OCI-M2 (cell line): ENCODE results near the gene ACR.
A peak's percentile ranks its signal among the peaks of the same experiment; 100 is the strongest.

ENCODE experiments used
- DNase-seq: peaks from one replicate; lab custom pipeline; 2025; ENCODE audit not compliant: unreplicated experiment; lab: John Stamatoyannopoulos, UW

The ACR gene

DNA sequence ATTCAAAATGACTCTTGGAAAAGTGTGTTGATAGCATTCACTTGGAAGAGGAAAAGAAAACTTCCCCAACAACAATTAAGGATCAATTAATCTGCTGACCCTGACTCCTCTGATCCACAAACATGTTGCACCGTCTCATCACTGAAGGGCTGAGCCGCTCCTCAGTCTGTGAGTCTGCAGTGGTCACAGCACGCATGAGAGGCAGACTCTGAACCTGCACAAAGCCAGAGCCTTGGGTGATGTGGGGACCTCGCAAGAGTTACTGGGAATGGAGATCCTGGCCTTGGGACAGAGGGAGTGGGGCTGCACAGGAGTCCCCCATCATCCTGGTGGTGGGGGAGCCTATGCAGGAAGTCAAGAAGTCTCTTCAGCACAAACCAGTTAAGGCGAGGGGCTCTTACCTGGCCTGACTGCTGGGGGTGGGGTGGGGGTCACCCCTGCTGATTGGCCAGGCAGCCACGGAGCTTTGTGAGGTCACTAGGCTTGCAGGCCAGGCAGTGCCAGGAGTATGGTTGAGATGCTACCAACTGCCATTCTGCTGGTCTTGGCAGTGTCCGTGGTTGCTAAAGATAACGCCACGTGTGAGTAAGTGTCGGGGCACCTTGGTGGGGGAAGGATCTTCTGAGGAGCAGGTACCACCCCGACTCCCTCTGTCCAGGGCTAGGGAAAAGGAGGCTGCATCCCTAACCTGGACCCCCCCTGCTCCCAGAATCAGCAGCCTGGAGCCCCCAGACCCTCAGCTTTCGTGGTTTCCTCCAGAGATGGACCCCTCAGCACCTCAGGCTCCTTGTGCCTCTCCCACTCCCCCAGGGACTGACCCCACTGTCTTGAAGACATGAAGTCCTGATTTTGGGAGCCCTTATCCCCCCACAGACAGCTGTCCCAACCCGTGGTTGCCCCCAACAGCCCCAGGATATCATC, at the start of gene ACR:
ACR (plus strand) TSS at position 477 of the 921 bp plus-strand sequence; CDS start at position 509, 32 bp downstream.
- DNase-seq: no peak

DNA sequence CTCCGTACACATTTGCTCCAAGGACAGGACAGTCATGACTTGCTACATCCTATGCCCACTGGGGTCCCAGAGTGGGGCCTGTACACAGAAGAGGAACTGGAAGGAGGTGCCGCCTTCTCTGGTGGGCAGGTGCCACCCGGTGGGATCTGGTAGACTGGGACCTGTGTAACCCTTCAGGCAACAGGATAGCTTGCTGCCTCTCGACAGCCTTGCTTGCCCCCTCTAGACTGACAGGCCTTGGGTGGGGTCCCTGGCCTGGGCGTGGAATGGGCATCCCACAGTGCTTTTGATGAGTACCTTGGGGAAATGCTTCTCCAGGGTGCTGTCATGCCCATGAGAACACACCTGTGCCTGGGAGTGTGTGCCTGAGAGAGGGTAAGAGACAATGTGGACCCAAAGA, 49.6 kb upstream of the ACR start:
- no peak for DNase-seq

GRCh38 chr22:50691521-50691920, 46.5 kb upstream of the ACR start:
- peak; percentile 11 for DNase-seq

- no peak for DNase-seq
Measured at GRCh38 chr22:50693462-50693861, 44.5 kb upstream of the ACR start.

DNA sequence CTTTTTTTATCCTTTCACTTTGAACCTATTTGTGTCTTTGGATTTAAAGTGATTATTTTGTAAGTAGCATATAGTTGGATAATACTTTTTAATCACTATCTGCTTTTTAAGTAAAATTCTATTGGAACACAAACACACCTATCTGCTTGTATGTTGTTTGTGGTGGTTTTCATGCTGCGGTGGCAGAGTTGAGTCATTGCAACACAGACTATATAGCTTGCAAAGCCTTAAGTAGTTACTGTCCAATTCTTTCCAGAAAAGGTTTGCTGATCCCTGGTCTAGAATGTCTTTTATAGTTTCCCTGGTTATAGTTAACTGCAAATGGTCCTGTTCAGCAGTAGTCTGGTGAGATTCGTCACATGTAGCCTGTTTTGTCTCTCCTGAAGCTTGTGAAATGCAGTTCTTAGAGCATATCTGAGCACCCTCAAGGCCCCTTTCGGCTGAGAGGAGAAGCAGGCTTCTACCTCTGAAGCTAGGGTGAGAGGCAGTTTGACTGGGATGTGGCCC, 43.9 kb upstream of the ACR start:
- DNase-seq: no peak

GRCh38 chr22:50694766-50695420, 43.1 kb upstream of the ACR start:
- DNase-seq: no peak

GRCh38 chr22:50695421-50696250, 42.4 kb upstream of the ACR start:
- DNase-seq: no peak

GRCh38 chr22:50696251-50696798, 41.7 kb upstream of the ACR start:
- DNase-seq: no peak

DNA sequence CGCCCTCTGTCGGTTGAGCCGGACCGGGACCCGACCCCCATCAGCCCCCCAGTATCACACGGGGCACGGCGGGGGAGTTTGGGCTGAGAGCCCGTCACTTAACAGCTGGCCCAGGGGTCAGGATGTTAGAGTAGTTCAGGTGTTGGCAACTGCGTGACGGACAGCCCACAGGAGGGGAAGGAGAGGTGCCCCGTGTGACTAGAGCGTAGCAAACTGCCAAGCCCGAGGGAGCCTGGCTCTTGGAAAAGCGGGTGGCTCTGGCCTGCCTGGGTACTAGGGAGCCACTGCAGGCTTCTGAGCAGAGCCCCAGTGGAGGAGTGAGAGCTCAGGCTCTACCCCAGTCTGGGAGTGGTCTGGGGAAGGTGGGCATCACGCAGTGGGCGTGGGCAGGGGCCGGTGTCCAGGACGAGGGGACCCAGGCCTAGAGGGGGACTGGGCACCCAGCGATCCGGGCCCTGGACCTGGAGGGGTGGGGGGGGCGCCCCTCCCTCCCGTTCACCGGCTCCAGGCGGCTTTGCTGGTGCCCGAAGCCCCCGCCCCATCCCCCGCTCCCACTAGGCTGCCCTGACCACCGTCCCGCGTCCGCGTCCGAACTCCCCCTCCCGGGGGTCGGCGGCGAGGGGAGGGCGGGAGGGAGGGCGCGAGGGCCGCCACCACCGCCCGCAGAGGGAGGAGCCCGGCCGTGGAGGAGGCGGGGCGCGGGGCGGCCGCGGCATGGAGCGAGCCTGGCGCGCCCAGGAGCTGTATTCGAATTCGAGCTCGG, 41.0 kb upstream of the ACR start:
- no peak for DNase-seq

GRCh38 chr22:50697667-50698506, 40.1 kb upstream of the ACR start:
- DNase-seq: no peak

DNA sequence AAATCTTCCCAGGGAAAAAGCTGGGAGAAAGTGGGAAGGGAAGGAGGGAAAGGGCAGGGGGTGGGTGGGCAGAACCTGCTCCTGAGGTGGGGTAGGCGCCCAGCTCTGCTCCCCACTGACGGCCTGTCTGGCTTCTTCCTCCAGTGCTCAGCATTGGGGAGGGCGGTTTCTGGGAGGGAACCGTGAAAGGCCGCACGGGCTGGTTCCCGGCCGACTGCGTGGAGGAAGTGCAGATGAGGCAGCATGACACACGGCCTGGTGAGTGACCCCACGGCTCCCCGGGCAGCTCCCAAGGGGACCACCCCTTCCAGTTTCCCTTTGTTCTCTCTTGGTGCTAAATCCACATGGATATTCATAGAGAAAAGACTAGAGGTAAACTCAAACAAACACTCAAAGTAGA, 39.5 kb upstream of the ACR start:
- DNase-seq: no peak

GRCh38 chr22:50699001-50699755, 38.8 kb upstream of the ACR start:
- DNase-seq: no peak

DNA sequence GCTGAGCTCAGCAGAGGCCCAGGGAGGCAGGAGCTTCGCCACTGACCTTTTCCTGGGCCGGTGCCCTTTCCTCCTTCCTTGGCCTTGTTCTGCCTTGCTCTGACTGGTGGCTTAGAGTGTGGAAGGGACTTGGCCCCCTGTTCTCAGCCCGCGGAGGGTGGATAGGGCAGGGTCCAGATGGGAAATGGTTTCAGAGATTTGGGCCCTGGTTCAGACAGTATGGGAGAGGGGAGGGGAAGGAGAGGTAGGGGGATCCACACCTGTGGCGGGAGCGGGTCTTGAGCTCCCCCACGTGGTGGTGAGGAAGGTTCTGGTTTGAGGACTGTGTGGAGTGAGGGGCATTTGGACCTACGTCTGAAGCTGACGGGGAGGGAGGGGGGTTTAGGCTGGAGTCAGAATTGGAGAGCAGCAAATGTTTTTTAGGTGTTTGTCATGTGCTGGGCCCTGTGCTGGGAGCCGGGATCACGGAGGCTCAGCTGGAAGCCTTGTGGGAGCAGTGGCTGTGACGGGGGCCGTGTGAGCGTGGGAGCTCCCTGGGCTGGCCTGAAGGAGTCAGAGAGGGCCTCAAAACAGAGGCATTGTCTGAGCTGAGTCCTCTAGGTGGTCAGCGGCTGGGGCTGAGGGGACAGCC, 38.1 kb upstream of the ACR start:
- no peak for DNase-seq

DNA sequence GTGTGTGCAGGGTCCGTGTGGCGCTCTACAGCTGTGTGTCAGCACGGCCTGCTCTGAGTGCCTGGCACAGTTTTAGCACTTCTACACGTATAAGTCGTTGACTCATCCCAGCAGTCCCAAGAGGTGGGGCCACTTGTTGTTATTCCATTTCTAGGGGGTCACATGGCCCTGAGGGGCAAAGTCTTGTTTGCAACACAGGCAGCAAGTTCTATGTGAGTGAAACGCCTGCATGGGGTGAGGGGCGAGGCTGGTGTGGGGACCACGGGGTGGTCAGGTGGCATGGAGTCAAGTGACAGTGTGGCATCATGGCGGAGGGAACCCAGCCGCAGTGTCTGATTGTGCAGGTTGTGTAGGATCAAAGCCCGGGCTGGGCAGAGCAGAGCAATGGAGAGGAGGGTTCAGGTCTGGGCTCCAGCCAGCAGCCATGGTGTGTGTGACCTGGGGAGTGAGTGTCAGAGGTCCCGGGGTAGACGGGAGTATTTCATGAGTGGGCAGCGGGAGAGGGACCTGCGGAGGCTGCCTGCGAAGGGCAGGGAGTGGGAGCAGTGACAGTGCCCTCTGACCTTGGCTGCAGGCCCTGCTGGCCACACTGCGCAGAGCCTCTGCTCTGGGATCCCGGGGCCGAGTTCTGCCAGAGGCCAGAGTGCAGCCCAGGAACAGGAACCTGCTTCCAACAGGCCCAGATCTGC, 37.5 kb upstream of the ACR start:
- DNase-seq: no peak

DNA sequence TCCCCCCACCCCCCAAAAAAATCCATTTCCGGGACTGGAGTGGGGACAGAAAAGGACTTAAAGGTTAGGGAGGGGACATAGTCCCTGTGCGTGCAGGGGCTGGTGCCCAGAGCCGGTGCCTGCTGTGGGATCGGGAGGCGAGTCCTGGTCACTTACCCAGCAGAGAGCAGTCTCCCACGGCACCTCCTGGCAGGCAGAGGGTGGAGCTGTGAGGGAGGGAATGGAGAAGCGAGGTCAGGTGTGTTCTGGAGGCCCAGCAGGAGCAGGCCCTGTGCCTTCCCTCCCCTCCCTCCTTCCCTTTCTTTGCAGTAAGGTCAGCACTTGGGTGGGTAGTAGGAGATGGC, 37.0 kb upstream of the ACR start:
- DNase-seq: no peak

DNA sequence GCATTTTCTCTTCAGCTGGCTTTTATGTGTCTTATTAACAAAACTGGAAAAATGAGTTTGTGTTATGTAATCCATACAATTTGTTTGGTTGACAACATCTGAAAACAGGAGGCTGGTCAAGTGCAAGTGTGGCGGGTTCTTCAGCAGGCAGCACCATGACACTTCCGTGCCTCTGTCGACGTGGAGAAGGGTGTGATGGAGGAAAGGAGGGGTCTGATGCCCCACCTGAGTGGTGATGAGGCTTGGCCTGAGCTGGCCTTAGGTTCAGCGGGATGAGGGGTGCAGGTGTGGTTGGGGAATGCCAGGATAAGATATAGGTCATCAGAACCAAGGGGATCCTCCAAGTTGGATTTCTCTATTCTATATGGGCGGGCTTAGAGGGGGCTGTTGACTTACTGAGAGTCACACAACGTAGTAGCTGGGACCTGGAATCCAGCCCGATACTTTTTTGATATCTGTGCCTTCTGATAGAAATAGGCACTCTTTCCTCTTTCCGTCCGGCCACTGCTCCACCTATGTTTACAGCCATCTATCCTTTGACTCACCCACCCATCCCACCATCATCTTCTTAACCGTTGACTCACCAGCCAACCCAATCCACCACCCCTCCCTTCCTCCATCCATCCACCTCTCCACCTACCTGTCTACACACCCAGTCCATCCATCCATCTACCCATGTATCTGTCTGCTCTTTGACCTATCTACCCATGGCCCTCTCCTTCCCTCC, 36.4 kb upstream of the ACR start:
- DNase-seq: no peak

- DNase-seq: no peak
Measured at GRCh38 chr22:50702261-50702671, 35.7 kb upstream of the ACR start.
